ENCODE results near the gene GSN.

Gene GSN

DNA sequence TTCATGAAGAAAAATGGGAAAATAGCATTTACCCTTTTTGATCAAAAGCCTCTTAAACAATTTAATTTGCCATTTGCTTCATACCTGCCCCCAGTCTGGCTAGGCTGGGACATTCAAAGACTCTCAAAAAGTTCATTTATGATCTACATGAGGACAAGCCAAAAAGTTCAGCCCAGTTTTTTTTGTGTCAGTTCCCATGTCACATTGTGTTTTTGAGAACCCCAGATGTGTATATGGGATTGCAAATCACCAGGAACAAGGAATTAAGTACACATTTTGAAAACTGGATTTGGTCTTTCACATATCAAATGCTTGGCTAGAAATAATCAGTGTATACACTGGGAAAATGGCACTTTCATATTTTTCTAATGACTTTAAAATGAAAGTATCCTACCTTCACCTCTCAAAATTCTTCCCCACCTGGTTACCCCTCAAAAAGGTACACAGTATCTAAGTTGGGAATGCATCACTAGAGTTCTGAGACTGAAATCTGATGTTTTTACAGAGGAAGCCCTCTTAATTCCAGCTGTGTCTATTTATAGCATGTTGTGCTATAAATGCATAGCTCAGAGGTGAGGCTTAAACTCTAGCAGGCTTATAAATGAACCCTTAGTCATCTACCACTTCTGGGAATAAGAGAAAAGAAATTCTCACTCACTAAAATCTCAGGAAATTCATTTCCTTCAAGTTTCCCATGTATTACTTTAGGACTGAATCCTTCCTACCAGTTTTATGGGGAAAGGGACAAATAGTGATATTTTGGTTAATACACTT, 92.8 kb downstream of the GSN start:
- no peak for DNase-seq (ENCODE audit: low spot score)
- TF ChIP-seq, protein P1, sequence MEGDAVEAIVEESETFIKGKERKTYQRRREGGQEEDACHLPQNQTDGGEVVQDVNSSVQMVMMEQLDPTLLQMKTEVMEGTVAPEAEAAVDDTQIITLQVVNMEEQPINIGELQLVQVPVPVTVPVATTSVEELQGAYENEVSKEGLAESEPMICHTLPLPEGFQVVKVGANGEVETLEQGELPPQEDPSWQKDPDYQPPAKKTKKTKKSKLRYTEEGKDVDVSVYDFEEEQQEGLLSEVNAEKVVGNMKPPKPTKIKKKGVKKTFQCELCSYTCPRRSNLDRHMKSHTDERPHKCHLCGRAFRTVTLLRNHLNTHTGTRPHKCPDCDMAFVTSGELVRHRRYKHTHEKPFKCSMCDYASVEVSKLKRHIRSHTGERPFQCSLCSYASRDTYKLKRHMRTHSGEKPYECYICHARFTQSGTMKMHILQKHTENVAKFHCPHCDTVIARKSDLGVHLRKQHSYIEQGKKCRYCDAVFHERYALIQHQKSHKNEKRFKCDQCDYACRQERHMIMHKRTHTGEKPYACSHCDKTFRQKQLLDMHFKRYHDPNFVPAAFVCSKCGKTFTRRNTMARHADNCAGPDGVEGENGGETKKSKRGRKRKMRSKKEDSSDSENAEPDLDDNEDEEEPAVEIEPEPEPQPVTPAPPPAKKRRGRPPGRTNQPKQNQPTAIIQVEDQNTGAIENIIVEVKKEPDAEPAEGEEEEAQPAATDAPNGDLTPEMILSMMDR (IDR thresholded peaks at IDR 0.05; ENCODE audit: extremely low read depth, missing control alignments) = no peak

DNA sequence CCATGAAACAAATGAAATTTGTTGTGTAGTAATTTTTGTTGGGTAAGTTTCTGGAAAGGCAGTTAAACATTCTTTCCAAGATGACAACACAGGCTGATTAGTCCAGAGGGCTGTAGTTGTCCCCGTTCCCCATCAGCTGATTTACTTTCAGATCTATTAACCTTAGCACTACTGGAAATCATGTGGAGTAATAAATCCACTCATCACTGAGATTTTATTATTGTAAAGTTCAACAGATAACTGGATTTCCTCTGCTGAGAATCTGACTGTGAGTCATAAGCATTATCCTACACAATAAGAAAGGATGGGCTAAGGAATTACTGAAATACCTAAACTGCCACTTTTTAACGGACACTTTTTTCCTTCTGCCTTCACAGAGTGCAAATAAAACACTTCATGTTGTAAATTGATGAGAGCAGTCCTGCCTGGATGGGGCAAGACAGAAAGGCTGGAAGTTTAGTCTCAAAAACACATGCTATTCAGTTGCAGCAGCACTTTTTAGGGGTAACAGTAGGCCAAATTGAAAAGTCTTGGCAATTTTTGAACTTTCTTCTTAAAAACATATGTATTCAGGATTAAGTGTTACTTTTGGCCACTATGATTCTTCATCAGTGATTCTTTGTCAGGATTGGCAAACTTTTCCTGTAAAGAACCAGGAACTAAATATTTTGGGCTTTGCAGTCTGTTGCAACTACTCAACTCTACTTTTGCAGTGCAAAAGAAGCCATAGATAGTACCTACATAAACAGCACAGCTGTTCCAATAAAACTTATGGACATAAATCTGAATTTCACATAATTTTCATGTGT, 95.1 kb downstream of the GSN start:
- no peak for DNase-seq (ENCODE audit: low spot score)
- TF ChIP-seq, protein P1 (IDR thresholded peaks at IDR 0.05; ENCODE audit: extremely low read depth, missing control alignments) = no peak

DNA sequence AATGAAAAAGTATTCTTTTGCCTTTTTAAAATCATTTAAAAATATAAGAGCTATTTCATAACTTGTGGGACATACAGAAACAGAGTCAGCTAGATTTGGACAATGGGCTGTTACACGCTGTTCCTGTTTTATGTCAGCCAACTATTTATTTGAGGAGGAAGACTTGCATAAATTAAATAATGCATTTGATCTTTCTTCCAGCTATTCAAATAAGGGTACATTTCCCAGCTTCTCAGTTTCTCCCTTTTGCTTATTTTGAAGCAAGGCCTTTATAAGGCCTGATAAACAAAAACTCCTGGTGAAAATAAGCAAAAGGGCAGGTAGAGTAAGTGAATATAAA, 95.6 kb downstream of the GSN start:
- TF ChIP-seq, protein P1 (IDR thresholded peaks at IDR 0.05; ENCODE audit: extremely low read depth, missing control alignments) = no peak
- DNase-seq (ENCODE audit: low spot score) = no peak

DNA sequence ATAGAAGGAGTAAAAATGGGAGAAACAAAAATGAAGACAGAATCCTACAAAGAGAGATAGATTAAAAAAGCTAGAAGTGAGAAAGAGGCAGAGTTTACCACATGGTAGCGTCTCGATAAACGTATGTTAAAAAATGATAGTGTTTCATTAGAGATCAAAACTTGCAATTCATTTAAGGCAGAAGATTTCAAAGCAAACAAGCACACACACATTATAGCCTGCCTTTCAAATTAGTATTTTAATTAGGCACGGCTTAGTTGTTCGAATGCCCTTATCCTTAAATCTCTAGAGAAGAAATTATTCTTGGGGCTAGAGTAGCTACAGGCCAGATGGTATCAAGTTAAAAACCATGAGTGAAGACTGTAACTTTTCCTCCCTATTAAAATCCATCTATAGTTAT, 96.1 kb downstream of the GSN start:
- TF ChIP-seq, protein P1 (IDR thresholded peaks at IDR 0.05; ENCODE audit: extremely low read depth, missing control alignments) = no peak
- no peak for DNase-seq (ENCODE audit: low spot score)

DNA sequence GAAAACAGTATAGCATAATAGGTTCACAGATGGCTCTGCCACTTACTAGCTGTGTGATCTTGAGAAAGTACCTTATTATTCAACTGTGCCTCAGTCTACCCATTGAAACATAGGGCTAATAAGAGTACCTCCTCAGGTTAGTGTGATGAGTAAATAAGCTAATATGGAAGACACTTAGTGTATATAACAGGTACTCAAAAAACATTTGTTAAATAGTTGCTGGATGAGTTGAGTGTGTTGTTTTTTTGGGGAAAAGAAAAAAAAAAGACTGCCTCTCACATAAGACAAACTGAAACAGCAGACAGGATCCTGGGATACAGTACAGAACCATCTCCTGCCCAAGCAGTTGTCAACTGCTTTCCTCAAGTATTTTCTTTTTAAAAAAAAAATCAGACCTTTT, 96.9 kb downstream of the GSN start:
- TF ChIP-seq, protein P1 (IDR thresholded peaks at IDR 0.05; ENCODE audit: extremely low read depth, missing control alignments) = no peak
- no peak for DNase-seq (ENCODE audit: low spot score)

DNA sequence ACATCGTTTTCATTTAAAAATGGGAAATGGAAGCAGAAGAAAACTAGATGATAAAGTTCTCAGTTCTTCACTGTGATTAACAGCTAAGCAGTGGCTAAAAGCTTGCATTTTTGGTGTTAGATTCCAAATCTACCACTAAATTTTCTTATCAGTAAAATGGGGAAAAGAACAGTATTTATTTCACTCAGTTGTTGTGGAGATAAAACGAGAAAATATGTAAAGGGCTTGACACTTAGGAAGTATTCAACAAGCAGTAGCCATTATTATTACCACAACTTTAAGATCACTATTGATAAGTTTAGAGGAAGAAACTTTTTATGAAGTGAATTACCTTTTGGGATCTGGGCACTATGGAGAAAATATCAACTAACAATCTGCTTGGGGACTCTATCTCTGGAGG, 97.6 kb downstream of the GSN start:
- TF ChIP-seq, protein P1 (IDR thresholded peaks at IDR 0.05; ENCODE audit: extremely low read depth, missing control alignments) = no peak
- DNase-seq (ENCODE audit: low spot score) = no peak

DNA sequence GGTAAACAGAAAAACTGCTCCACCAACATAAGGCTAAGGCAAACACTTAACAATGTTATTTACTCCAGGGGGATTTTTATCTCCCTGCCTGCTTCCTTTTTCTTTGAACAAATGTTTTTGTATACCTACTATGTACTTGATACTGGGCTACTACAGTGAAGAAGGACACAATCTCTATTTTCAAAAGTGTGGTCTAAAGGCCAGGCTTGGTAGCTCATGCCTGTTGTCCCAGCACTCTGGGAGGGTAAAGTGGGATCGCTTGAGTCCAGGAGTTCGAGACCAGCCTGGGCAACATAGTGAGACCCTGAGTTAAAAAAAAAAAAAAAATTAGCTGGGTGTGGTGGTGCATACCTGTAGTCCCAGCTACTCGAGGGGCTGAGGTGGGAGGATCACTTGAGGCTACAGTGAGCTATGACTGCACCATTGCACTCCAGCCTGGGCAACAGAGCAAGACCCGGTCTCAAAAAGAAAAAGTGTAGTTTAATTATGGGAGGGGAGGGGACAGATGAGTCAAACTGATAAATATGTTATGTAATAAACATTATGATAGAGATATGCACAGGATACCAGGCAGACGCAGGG, 98.7 kb downstream of the GSN start:
- TF ChIP-seq, protein P1 (IDR thresholded peaks at IDR 0.05; ENCODE audit: extremely low read depth, missing control alignments) = no peak
- no peak for DNase-seq (ENCODE audit: low spot score)
